Measurements from ENCODE around the gene KDR. TPM values are rescaled to one million over a fixed set of nuclear protein-coding genes. Genes with fewer than 3 reads are reported as not detected.

Gene KDR
- total and polyA plus RNA-seq, 5 donors from 2014 or later, result not detected

DNA sequence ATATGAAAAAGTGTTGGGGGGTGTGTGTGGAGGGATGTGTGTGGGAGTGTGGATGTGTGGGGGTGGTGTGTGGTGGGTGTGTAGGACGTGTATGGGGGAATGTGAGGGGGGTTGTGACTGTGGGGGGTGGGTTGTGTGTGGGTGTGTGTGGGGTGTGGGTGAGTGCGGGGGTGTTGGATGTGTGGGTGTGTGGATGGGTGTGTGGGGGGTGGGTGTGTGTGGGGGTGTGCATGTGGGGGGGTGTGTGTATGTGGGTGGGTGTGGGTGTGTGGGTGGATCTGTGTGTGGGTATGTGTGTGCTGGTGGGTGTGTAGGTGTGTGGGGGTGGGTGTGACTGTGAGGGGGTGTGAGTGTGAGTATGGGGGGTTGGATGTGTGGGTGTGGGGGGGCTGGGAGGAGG lies 47.8 kb downstream of the KDR start:
- H3K36me3 ChIP-seq (ENCODE audit: control insufficient read depth, insufficient read depth, low read length), result no peaks in the 10 kb centered on the region
- no peak for DNase-seq
- no peaks in the 10 kb centered on the region for H3K9me3 ChIP-seq (ENCODE audit: control insufficient read depth in 2 of 2, low read length in 2 of 2)
- no peaks in the 10 kb centered on the region for H3K4me1 Mint-ChIP-seq
- H3K4me3 ChIP-seq (ENCODE audit: low read depth, low read length), result no peak overlapping the region
- H3K36me3 Mint-ChIP-seq, result no peaks in the 10 kb centered on the region
- H3K4me1 ChIP-seq (ENCODE audit: control insufficient read depth, insufficient read depth, low read length, poor library complexity, severe bottlenecking), result no peaks in the 10 kb centered on the region
- no peak overlapping the region for H3K27ac ChIP-seq (ENCODE audit: insufficient read depth, low read length, poor library complexity, severe bottlenecking)
- no peak for ATAC-seq (ENCODE audit: low read depth in 2 of 2)
- no peak overlapping the region for H3K4me3 Mint-ChIP-seq
- no peak overlapping the region for H3K27ac Mint-ChIP-seq
- no peaks in the 10 kb centered on the region for H3K27me3 Mint-ChIP-seq
- H3K9me3 Mint-ChIP-seq, result peaks cover 0 to 2% (median 0%) of the 10 kb centered on the region in 7 donors
- no peaks in the 10 kb centered on the region for H3K27me3 ChIP-seq (ENCODE audit: control insufficient read depth, insufficient read depth, low read length)

DNA sequence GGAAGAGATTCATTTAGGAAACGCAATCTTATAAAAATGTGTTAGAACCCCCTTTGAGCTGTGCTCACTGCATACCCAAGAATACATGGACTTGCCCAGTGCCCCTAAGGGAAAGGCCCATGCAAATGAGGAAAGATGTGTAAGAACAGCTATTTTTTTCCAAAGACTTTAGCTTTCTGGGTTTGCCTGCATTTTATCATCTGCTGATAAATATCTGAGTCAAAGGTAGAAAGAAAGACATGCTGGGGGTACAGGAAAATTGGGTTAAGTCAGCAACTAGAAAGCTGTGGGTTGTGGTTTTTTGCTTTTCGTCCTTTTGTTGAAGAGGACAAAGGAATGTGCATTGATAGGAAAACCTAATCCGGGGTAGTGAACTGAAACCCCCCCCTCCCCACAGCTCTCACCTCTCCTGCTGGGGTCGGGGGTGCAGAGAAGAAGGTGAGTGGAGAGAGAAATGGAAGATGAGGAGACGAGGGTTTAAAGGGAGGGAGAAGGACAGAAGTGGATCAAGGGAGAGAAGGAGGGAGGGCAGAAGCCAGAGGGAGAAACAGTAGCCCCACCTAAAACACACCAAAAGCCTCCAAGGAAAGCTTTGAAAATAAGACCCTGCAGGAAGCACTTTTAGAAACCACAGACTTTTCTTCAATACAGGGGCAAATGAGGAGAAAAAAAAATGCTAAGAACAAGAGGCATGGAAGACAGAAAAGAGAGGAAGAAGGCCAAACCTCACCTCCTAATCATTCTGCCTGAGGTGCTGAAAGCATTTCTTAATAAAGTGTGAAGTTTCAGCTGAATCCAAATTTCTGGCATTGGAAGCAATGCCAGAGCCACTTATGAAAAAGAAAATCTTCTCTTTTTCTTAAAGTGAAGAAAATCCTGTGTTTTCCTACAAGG lies 49.3 kb downstream of the KDR start:
- no peaks in the 10 kb centered on the region for H3K36me3 ChIP-seq (ENCODE audit: control insufficient read depth, insufficient read depth, low read length)
- H3K27ac Mint-ChIP-seq, result no peak overlapping the region
- H3K9me3 ChIP-seq (ENCODE audit: control insufficient read depth in 2 of 2, low read length in 2 of 2), result no peaks in the 10 kb centered on the region
- peaks cover 0 to 2% (median 0%) of the 10 kb centered on the region in 7 donors for H3K9me3 Mint-ChIP-seq
- no peak for DNase-seq
- no peaks in the 10 kb centered on the region for H3K27me3 Mint-ChIP-seq
- no peak overlapping the region for H3K4me3 ChIP-seq (ENCODE audit: low read depth, low read length)
- no peaks in the 10 kb centered on the region for H3K36me3 Mint-ChIP-seq
- no peaks in the 10 kb centered on the region for H3K27me3 ChIP-seq (ENCODE audit: control insufficient read depth, insufficient read depth, low read length)
- no peak for ATAC-seq (ENCODE audit: low read depth in 2 of 2)
- H3K4me3 Mint-ChIP-seq, result no peak overlapping the region
- H3K4me1 Mint-ChIP-seq, result no peaks in the 10 kb centered on the region
- no peaks in the 10 kb centered on the region for H3K4me1 ChIP-seq (ENCODE audit: control insufficient read depth, insufficient read depth, low read length, poor library complexity, severe bottlenecking)
- H3K27ac ChIP-seq (ENCODE audit: insufficient read depth, low read length, poor library complexity, severe bottlenecking), result no peak overlapping the region

DNA sequence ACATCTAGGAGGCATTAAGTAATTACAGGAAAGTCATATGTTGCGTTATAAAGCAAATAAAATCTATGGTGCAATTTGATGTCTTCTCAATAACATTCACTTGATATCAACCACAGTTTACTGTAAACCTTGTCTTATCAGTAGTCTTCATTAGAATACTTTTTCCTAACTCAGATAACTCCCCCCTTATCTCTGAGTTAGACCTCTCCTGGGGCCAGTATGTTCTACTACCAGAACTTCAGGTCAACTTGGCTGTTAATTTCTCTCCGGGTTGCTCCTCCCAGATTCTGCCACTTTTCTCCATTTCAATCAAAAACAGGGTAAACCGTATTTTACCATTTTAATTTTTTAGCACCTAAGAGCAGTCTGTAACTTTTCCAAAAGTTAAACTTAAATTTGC lies 50.0 kb downstream of the KDR start:
- H3K27ac ChIP-seq (ENCODE audit: insufficient read depth, low read length, poor library complexity, severe bottlenecking), result no peak overlapping the region
- no peaks in the 10 kb centered on the region for H3K4me1 ChIP-seq (ENCODE audit: control insufficient read depth, insufficient read depth, low read length, poor library complexity, severe bottlenecking)
- ATAC-seq (ENCODE audit: low read depth in 2 of 2) (no peak), DNase-seq (no peak)
- Mint-ChIP-seq H3K27me3 (no peaks in the 10 kb centered on the region), H3K4me1 (no peaks in the 10 kb centered on the region), H3K4me3 (no peak overlapping the region), H3K36me3 (no peaks in the 10 kb centered on the region), H3K27ac (no peak overlapping the region), H3K9me3 (peaks cover 0 to 2% (median 0%) of the 10 kb centered on the region in 7 donors)
- no peaks in the 10 kb centered on the region for H3K36me3 ChIP-seq (ENCODE audit: control insufficient read depth, insufficient read depth, low read length)
- H3K9me3 ChIP-seq (ENCODE audit: control insufficient read depth in 2 of 2, low read length in 2 of 2), result no peaks in the 10 kb centered on the region
- H3K27me3 ChIP-seq (ENCODE audit: control insufficient read depth, insufficient read depth, low read length), result no peaks in the 10 kb centered on the region
- no peak overlapping the region for H3K4me3 ChIP-seq (ENCODE audit: low read depth, low read length)

DNA sequence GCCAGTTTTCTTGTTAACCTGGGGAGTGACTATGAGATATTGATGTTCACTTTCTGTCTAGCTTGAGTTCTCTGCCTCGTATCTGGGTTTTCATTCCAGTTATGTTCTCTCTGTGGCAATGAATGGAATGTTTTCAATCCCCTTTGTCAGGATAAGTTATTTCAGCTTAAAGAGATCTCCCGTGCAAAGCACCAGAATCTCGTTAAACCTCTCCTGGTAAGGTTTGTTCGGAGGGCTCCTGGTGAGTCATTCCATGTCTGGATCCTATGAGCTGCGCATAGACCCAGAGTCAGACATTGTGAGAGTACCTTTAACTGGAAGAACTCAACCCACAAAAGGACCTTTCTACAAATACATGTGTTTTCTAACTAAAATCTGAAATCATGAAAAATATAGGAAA lies 51.0 kb downstream of the KDR start:
- Histone ChIP-seq H3K9me3 (ENCODE audit: control insufficient read depth in 2 of 2, low read length in 2 of 2) (no peaks in the 10 kb centered on the region), H3K4me1 (ENCODE audit: control insufficient read depth, insufficient read depth, low read length, poor library complexity, severe bottlenecking) (no peaks in the 10 kb centered on the region), H3K27me3 (ENCODE audit: control insufficient read depth, insufficient read depth, low read length) (no peaks in the 10 kb centered on the region), H3K27ac (ENCODE audit: insufficient read depth, low read length, poor library complexity, severe bottlenecking) (no peak overlapping the region), H3K36me3 (ENCODE audit: control insufficient read depth, insufficient read depth, low read length) (no peaks in the 10 kb centered on the region), H3K4me3 (ENCODE audit: low read depth, low read length) (no peak overlapping the region)
- DNase-seq (no peak), ATAC-seq (ENCODE audit: low read depth in 2 of 2) (no peak)
- Mint-ChIP-seq H3K27ac (no peak overlapping the region), H3K9me3 (peaks cover 0 to 2% (median 0%) of the 10 kb centered on the region in 7 donors), H3K36me3 (no peaks in the 10 kb centered on the region), H3K4me1 (no peaks in the 10 kb centered on the region), H3K27me3 (no peaks in the 10 kb centered on the region), H3K4me3 (no peak overlapping the region)

DNA sequence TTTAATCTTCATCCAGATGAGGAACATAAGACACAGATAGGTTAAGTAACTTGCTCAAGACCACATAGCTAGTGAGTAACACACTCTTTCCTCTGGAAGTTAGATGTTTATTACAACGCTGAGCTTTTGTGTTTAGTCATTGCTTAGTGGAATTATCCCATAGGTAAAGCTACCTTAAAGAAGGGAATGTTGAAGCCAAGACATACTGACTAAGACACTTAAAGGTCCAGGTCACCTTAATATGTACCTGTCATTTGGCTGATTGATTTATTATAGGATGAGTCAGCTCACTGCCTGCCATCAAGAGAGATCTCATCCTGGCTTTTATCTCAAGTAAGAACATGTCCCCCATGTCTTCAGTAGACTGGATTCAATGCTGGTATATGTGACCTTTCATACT lies 53.4 kb downstream of the KDR start:
- no peak overlapping the region for H3K4me3 Mint-ChIP-seq
- Histone ChIP-seq H3K9me3 (ENCODE audit: control insufficient read depth in 2 of 2, low read length in 2 of 2) (no peaks in the 10 kb centered on the region), H3K27ac (ENCODE audit: insufficient read depth, low read length, poor library complexity, severe bottlenecking) (no peak overlapping the region), H3K4me1 (ENCODE audit: control insufficient read depth, insufficient read depth, low read length, poor library complexity, severe bottlenecking) (no peaks in the 10 kb centered on the region), H3K4me3 (ENCODE audit: low read depth, low read length) (no peak overlapping the region), H3K27me3 (ENCODE audit: control insufficient read depth, insufficient read depth, low read length) (no peaks in the 10 kb centered on the region), H3K36me3 (ENCODE audit: control insufficient read depth, insufficient read depth, low read length) (no peaks in the 10 kb centered on the region)
- H3K9me3 Mint-ChIP-seq, result peaks cover 0 to 2% (median 0%) of the 10 kb centered on the region in 7 donors
- H3K4me1 Mint-ChIP-seq, result no peaks in the 10 kb centered on the region
- DNase-seq (no peak), ATAC-seq (ENCODE audit: low read depth in 2 of 2) (no peak)
- H3K36me3 Mint-ChIP-seq, result no peaks in the 10 kb centered on the region
- no peaks in the 10 kb centered on the region for H3K27me3 Mint-ChIP-seq
- no peak overlapping the region for H3K27ac Mint-ChIP-seq

DNA sequence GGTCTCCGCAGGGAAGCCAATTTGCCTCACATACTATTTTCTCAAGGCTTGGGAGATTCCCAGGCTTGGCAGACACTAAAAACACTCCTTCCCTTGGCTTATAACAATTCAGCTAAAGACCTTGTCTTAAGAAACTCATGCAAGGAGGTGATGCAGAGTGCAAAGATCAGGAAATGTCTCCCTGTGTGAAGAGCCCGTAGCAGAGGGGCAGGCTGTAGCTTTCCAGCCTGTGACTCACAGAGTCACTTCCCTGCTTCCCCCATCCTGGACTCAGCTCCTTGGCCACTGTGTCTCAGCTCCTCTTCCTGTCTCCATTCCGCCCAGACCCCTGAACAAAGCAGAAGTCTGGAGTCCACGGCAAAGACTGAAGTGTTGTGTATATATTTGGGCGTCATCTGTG lies 56.1 kb downstream of the KDR start:
- no peaks in the 10 kb centered on the region for H3K27me3 Mint-ChIP-seq

DNA sequence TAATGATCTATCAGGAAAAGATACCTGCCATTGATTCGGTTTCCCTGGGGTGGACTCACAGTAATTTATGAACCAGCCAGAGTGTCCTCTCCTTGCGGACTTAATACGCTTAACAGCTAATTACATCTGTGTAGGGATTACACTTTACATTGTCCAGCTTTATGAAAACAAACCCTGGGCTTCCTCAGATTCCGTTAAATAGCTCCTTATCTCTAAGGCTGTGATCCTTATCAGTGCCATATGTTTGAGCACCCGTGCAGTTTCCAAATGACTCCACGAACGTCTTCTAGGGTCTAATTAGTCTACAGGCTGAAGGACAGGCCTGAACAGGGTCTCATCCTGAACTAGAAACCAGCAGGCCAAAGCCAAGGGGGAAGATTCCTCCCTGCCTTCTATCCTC lies 56.9 kb downstream of the KDR start:
- no peak overlapping the region for H3K4me3 ChIP-seq (ENCODE audit: low read depth, low read length)
- H3K27me3 Mint-ChIP-seq, result no peaks in the 10 kb centered on the region
- ATAC-seq (ENCODE audit: low read depth in 2 of 2) (no peak), DNase-seq (no peak)
- H3K27ac Mint-ChIP-seq, result no peak overlapping the region
- H3K9me3 ChIP-seq (ENCODE audit: control insufficient read depth in 2 of 2, low read length in 2 of 2), result no peaks in the 10 kb centered on the region
- H3K27ac ChIP-seq (ENCODE audit: insufficient read depth, low read length, poor library complexity, severe bottlenecking), result no peak overlapping the region
- no peaks in the 10 kb centered on the region for H3K4me1 ChIP-seq (ENCODE audit: control insufficient read depth, insufficient read depth, low read length, poor library complexity, severe bottlenecking)
- no peaks in the 10 kb centered on the region for H3K36me3 Mint-ChIP-seq
- H3K4me3 Mint-ChIP-seq, result no peak overlapping the region
- H3K4me1 Mint-ChIP-seq, result no peaks in the 10 kb centered on the region
- no peaks in the 10 kb centered on the region for H3K27me3 ChIP-seq (ENCODE audit: control insufficient read depth, insufficient read depth, low read length)
- H3K36me3 ChIP-seq (ENCODE audit: control insufficient read depth, insufficient read depth, low read length), result no peaks in the 10 kb centered on the region
- peaks cover 0 to 3% (median 2%) of the 10 kb centered on the region in 7 donors for H3K9me3 Mint-ChIP-seq

More for the DNA sequence above, 56.1 kb downstream of the KDR start:
- no peak overlapping the region for H3K27ac Mint-ChIP-seq
- H3K27ac ChIP-seq (ENCODE audit: insufficient read depth, low read length, poor library complexity, severe bottlenecking), result no peak overlapping the region
- DNase-seq (no peak), ATAC-seq (ENCODE audit: low read depth in 2 of 2) (no peak)
- H3K36me3 Mint-ChIP-seq, result no peaks in the 10 kb centered on the region
- H3K27me3 ChIP-seq (ENCODE audit: control insufficient read depth, insufficient read depth, low read length), result no peaks in the 10 kb centered on the region
- no peak overlapping the region for H3K4me3 ChIP-seq (ENCODE audit: low read depth, low read length)
- H3K36me3 ChIP-seq (ENCODE audit: control insufficient read depth, insufficient read depth, low read length), result no peaks in the 10 kb centered on the region
- no peaks in the 10 kb centered on the region for H3K4me1 ChIP-seq (ENCODE audit: control insufficient read depth, insufficient read depth, low read length, poor library complexity, severe bottlenecking)
- H3K9me3 Mint-ChIP-seq, result peaks cover 0 to 3% (median 2%) of the 10 kb centered on the region in 7 donors
- H3K4me1 Mint-ChIP-seq, result no peaks in the 10 kb centered on the region
- no peaks in the 10 kb centered on the region for H3K9me3 ChIP-seq (ENCODE audit: control insufficient read depth in 2 of 2, low read length in 2 of 2)
- no peak overlapping the region for H3K4me3 Mint-ChIP-seq

DNA sequence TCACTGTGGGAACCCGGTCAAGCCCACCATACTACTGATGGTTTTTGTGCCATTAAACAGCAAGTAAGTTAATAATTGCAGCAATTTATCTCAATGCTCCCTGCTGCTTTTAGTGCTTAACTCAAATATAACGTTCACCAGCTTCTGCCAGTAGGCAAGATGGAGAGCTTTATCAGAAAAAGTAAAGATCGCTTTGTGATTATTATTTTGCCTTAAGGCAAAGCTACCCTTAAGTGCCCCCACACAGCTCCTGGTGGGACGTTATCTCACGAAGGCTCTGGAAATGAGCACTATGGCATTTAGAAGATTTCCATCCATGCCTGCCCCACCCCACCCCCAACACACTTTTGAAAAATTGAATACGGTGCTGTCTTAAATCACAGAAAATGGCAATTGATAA lies 59.4 kb downstream of the KDR start:
- Histone ChIP-seq H3K27me3 (ENCODE audit: control insufficient read depth, insufficient read depth, low read length) (no peaks in the 10 kb centered on the region), H3K9me3 (ENCODE audit: control insufficient read depth in 2 of 2, low read length in 2 of 2) (no peaks in the 10 kb centered on the region), H3K4me3 (ENCODE audit: low read depth, low read length) (no peak overlapping the region), H3K27ac (ENCODE audit: insufficient read depth, low read length, poor library complexity, severe bottlenecking) (no peak overlapping the region), H3K4me1 (ENCODE audit: control insufficient read depth, insufficient read depth, low read length, poor library complexity, severe bottlenecking) (no peaks in the 10 kb centered on the region), H3K36me3 (ENCODE audit: control insufficient read depth, insufficient read depth, low read length) (no peaks in the 10 kb centered on the region)
- Mint-ChIP-seq H3K27me3 (no peaks in the 10 kb centered on the region), H3K27ac (no peak overlapping the region), H3K4me3 (no peak overlapping the region), H3K9me3 (peaks cover 0 to 7% (median 2%) of the 10 kb centered on the region in 7 donors), H3K36me3 (no peaks in the 10 kb centered on the region), H3K4me1 (no peaks in the 10 kb centered on the region)
- ATAC-seq (ENCODE audit: low read depth in 2 of 2), result no peak
- no peak for DNase-seq
